Naive thymus-derived CD4-positive, alpha-beta T cell (primary cell): Measurements from ENCODE around the gene DSPP. TPM values are rescaled to one million over a fixed set of nuclear protein-coding genes. Genes with fewer than 3 reads are reported as not detected.

Source experiments
- polyA plus RNA-seq, 2 donors: library from polyadenylated mRNA; unstranded; fragments of 300-500 nt; fragmentation: Illumina TruSeq; gene quantifications; one replicate each; pipeline ENCODE4 v1.2.3, GENCODE V29; 2021
- total RNA-seq, 6 experiments: library from RNA in 5 of 6; stranded (reverse) in 5 of 6; gene quantifications; 1 replicate in 5 of 6; 2 replicates in 1 of 6; pipeline ENCODE4 v1.2.3 and lab custom pipeline; 2021 to 2026

DSPP gene
- total and polyA plus RNA-seq, 7 experiments from 2014 or later, result not detected

Other genes with a start within 250 kb of the DSPP start
- gene HSD17B11, start 217.3 kb upstream of the DSPP start, total RNA-seq, result 10 to 100 TPM; 34.3 to 74.4 (median 61.0) TPM
- gene HSD17B11, start 217.3 kb upstream of the DSPP start, polyA plus RNA-seq, result 10 to 100 TPM; 75.0 to 76.2 TPM
- 10 to 100 TPM in 4 of 5 experiments, 1 to 10 TPM in 1; 9.7 to 18.1 (median 10.5) TPM for gene NUDT9, start 186.0 kb upstream of the DSPP start, total RNA-seq
- 10 to 100 TPM; 21.1 to 22.8 TPM for gene NUDT9, start 186.0 kb upstream of the DSPP start, polyA plus RNA-seq
- not detected for gene SPARCL1, start 79.2 kb upstream of the DSPP start, total RNA-seq
- gene SPARCL1, start 79.2 kb upstream of the DSPP start, polyA plus RNA-seq, result not detected
- gene DMP1, start 41.8 kb downstream of the DSPP start, total RNA-seq, result not detected
- gene DMP1, start 41.8 kb downstream of the DSPP start, polyA plus RNA-seq, result not detected
- gene IBSP, start 191.0 kb downstream of the DSPP start, total RNA-seq, result not detected
- gene IBSP, start 191.0 kb downstream of the DSPP start, polyA plus RNA-seq, result not detected
- not detected for gene MEPE, start 224.4 kb downstream of the DSPP start, total RNA-seq
- not detected for gene MEPE, start 224.4 kb downstream of the DSPP start, polyA plus RNA-seq